Chondrocyte (in vitro differentiated cells): ENCODE data around the gene MMD. TPM values are rescaled to one million over a fixed set of nuclear protein-coding genes. Genes with fewer than 3 reads are reported as not detected.

Experiments used
- DNase-seq: peaks from one replicate; pipeline ENCODE4 v3.0.0; 2021; ENCODE audit warnings: mixed read lengths, low spot score
- H3K27ac Mint-ChIP-seq: one replicate; pipeline ENCODE4 v1.8.0; 2021; ENCODE audit warnings: mild to moderate bottlenecking, moderate library complexity, mixed read lengths; ENCODE audit not compliant: unreplicated experiment
- H3K27me3 Mint-ChIP-seq: 2 replicates; pipeline ENCODE4 v1.8.0; 2021; ENCODE audit warnings: low read depth, mixed read lengths
- H3K36me3 Mint-ChIP-seq: 2 replicates; pipeline ENCODE4 v1.8.0; 2021; ENCODE audit warnings: low read depth, mixed read lengths
- H3K4me1 Mint-ChIP-seq: 2 replicates; pipeline ENCODE4 v1.8.0; 2021; ENCODE audit warnings: low read depth, mild to moderate bottlenecking, mixed read lengths
- H3K4me3 Mint-ChIP-seq: one replicate; pipeline ENCODE4 v1.8.0; 2021; ENCODE audit warnings: mild to moderate bottlenecking, moderate library complexity, mixed read lengths; ENCODE audit not compliant: unreplicated experiment
- H3K9me3 Mint-ChIP-seq: 2 replicates; pipeline ENCODE4 v1.8.0; 2021; ENCODE audit warnings: low read depth, mixed read lengths
- total RNA-seq: library from RNA; stranded (reverse); gene quantifications from 3 replicates; pipeline ENCODE4 v1.2.1, GENCODE V29; 2021
- TF ChIP-seq, protein P1 (sequence below): fragments of 200-600 bp; sonication (generic); IDR thresholded peaks from 2 replicates; pipeline ENCODE4 v1.5.0; 2021; ENCODE audit warnings: antibody characterized with exemption, mild to moderate bottlenecking, moderate library complexity

MMD gene
- total RNA-seq, 1 donor from 2014 or later, result 8.2 TPM

DNA sequence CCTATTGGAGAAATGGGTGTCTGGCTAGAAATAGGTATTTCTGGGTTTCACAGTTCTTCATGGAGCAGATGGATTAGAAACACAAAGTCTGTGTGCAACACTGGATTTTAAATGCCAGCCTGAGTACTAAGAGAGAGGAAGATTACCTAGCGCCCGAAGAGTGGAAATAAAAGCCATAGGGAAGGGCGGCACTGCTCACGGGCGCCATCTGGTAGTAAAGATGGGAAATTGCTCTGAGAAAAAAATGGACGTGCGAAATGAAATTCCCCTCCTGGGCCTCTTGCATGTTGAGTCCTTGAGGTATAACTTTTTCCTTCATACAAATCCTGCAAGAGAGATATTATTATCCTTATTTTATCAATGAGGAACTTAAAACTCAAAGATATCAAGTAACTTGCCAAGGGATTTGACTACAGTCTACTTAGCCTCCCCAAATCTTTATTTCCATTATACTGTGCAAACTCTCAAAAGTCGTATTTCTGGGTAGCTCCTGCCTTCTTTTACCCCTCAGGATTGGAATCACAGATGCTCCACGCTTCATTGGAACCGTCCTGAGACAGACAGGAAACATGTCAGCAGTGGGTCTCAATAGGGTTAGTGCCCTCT lies 72.8 kb downstream of the MMD start:
- DNase-seq, result no peak
- H3K27me3 Mint-ChIP-seq, result peaks cover 10% of the 10 kb centered on the region

GRCh38 chr17:55347341-55347740 lies 74.3 kb downstream of the MMD start:
- Mint-ChIP-seq H3K4me3 (no peak overlapping the region), H3K27ac (no peak overlapping the region), H3K9me3 (peaks cover 9% of the 10 kb centered on the region), H3K4me1 (peaks cover 3% of the 10 kb centered on the region), H3K27me3 (peaks cover 13% of the 10 kb centered on the region), H3K36me3 (peaks cover 2% of the 10 kb centered on the region)
- TF ChIP-seq, protein P1, sequence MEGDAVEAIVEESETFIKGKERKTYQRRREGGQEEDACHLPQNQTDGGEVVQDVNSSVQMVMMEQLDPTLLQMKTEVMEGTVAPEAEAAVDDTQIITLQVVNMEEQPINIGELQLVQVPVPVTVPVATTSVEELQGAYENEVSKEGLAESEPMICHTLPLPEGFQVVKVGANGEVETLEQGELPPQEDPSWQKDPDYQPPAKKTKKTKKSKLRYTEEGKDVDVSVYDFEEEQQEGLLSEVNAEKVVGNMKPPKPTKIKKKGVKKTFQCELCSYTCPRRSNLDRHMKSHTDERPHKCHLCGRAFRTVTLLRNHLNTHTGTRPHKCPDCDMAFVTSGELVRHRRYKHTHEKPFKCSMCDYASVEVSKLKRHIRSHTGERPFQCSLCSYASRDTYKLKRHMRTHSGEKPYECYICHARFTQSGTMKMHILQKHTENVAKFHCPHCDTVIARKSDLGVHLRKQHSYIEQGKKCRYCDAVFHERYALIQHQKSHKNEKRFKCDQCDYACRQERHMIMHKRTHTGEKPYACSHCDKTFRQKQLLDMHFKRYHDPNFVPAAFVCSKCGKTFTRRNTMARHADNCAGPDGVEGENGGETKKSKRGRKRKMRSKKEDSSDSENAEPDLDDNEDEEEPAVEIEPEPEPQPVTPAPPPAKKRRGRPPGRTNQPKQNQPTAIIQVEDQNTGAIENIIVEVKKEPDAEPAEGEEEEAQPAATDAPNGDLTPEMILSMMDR, result no peak
- DNase-seq, result no peak

More for the DNA sequence above, 72.8 kb downstream of the MMD start:
- Mint-ChIP-seq H3K9me3 (peaks cover 9% of the 10 kb centered on the region), H3K27ac (no peak overlapping the region), H3K4me3 (no peak overlapping the region), H3K36me3 (no peaks in the 10 kb centered on the region), H3K4me1 (peaks cover 3% of the 10 kb centered on the region)
- TF ChIP-seq, protein P1, result peak; percentile 90

- no peak for DNase-seq
- Mint-ChIP-seq H3K27me3 (peaks cover 10% of the 10 kb centered on the region), H3K9me3 (peaks cover 9% of the 10 kb centered on the region), H3K4me3 (no peak overlapping the region), H3K4me1 (peaks cover 3% of the 10 kb centered on the region), H3K27ac (no peak overlapping the region), H3K36me3 (peaks cover 2% of the 10 kb centered on the region)
- TF ChIP-seq, protein P1, result no peak
Measured at GRCh38 chr17:55346658-55347057, 75.0 kb downstream of the MMD start.

DNA sequence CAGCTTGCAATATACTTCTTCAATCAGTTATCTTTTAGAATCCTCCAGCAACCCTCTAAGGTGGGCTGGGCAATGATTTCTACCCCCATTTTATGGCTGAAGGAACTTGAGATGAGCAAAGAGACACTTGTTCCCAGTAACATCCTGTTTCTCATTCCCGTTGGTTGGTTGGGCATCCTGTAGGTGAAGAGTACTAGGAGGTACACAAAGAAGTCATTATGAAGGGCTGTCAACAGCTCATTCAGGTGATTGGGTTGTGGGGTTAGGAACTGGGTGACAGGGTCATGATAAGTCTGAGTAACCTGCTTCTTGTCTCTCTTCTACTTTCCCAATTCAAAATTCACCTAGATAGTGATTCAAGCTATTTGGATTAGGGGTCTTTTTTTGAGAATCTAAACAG lies 76.5 kb downstream of the MMD start:
- Mint-ChIP-seq H3K36me3 (peaks cover 2% of the 10 kb centered on the region), H3K27me3 (peaks cover 12% of the 10 kb centered on the region), H3K9me3 (peaks cover 9% of the 10 kb centered on the region), H3K27ac (no peak overlapping the region), H3K4me1 (peaks cover 3% of the 10 kb centered on the region), H3K4me3 (no peak overlapping the region)
- TF ChIP-seq, protein P1, result no peak
- no peak for DNase-seq

- TF ChIP-seq, protein P1, result no peak
- Mint-ChIP-seq H3K36me3 (peaks cover 2% of the 10 kb centered on the region), H3K4me3 (no peak overlapping the region), H3K27me3 (peaks cover 17% of the 10 kb centered on the region), H3K27ac (no peak overlapping the region), H3K9me3 (peaks cover 9% of the 10 kb centered on the region), H3K4me1 (peaks cover 3% of the 10 kb centered on the region)
- DNase-seq, result no peak
Measured at GRCh38 chr17:55344514-55344997, 77.1 kb downstream of the MMD start.
